BE2C (cell line): ENCODE measurements around the gene TMEM214.
A peak's percentile ranks its signal among the peaks of the same experiment; 100 is the strongest.

Experiments used
- DNase-seq: peaks from one replicate; pipeline ENCODE4 v3.0.0-alpha.2; 2020
- H3K27me3 ChIP-seq: fragments of 250-450 bp; sonication (Bioruptor Pico); 2 replicates; pipeline ENCODE4 v1.5.1; 2020; ENCODE audit warnings: mild to moderate bottlenecking
- H3K36me3 ChIP-seq: fragments of 250-450 bp; sonication (Bioruptor Pico); 2 replicates; pipeline ENCODE4 v1.5.1; 2020; ENCODE audit warnings: mild to moderate bottlenecking
- H3K4me1 ChIP-seq: fragments of 250-450 bp; sonication (Bioruptor Pico); 2 replicates; pipeline ENCODE4 v1.5.1; 2020
- H3K4me3 ChIP-seq: 2 replicates; pipeline ENCODE4 v1.5.1; 2011; ENCODE audit warnings: low read depth, low read length
- H3K9me3 ChIP-seq: fragments of 250-450 bp; sonication (Bioruptor Pico); 2 replicates; pipeline ENCODE4 v1.5.1; 2020
- TF ChIP-seq, protein P1 (sequence below): IDR thresholded peaks from 2 replicates; pipeline ENCODE4 v1.5.1; 2012; ENCODE audit warnings: mild to moderate bottlenecking, low read depth, low read length

Gene TMEM214

DNA sequence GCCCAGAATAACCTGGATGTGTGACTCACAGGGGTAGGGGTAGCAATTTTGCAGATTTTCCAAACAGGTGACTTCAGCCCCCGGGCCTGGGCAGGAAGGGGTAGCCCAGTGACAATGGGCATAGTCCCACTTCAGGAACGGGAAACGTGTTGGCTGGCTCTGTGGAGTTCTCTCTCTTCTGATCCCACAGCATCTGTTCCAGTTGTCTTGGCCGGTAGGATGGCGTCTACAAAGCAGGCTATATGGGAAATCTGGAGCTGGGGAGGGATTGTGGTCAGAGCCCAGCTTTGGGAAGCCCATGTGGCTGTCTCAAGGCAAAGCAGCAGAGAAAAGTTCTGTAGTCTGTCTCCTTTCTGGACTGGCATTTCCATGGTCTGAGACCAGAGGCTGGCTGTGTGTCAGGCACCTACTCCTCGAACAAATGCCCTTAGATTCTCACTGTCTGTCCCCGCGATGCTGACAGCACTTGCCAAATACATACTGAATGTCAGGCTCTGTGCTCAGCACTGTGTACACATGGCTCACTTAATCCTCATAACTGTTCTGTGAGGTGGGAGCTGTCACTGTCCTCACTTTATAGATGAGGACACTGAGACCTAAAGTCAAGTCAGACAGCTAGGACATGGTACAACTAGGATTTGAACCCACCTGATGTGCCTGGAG, 17.9 kb upstream of the TMEM214 start:
- no peak for DNase-seq
- Histone ChIP-seq H3K9me3 (no peaks in the 10 kb centered on the region; the same call in none of the 2 replicates), H3K4me3 (no peak overlapping the region), H3K4me1 (peaks cover 16% of the 10 kb centered on the region), H3K36me3 (no peaks in the 10 kb centered on the region), H3K27me3 (no peaks in the 10 kb centered on the region)
- TF ChIP-seq, protein P1, sequence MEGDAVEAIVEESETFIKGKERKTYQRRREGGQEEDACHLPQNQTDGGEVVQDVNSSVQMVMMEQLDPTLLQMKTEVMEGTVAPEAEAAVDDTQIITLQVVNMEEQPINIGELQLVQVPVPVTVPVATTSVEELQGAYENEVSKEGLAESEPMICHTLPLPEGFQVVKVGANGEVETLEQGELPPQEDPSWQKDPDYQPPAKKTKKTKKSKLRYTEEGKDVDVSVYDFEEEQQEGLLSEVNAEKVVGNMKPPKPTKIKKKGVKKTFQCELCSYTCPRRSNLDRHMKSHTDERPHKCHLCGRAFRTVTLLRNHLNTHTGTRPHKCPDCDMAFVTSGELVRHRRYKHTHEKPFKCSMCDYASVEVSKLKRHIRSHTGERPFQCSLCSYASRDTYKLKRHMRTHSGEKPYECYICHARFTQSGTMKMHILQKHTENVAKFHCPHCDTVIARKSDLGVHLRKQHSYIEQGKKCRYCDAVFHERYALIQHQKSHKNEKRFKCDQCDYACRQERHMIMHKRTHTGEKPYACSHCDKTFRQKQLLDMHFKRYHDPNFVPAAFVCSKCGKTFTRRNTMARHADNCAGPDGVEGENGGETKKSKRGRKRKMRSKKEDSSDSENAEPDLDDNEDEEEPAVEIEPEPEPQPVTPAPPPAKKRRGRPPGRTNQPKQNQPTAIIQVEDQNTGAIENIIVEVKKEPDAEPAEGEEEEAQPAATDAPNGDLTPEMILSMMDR = no peak

DNA sequence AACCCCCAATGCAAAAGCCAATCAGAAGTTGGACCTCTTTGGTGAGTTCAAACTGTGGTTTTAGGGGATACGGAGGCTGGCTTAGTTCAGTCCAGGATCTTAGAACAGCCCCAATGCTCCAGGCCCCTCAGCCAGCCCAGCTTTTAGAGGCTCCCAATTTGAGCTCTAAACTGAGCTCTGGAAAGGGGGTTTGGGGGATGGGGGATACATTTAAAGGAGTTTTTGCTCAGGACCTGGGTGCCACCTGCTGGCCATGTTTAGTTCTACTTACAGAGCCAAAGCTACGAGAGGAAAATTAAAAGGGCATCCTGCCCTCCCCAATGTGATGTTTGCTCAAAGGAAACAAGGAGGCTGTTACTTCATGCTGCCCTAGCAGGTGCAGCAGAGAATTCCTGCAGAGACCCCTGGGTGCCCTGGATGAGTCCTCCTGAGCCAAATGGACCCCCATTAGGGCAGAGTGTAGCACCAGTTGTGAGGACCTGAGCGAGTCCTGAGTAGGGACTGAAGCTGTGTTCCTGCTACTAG, 15.9 kb upstream of the TMEM214 start:
- Histone ChIP-seq H3K27me3 (no peaks in the 10 kb centered on the region), H3K4me3 (no peak overlapping the region), H3K4me1 (peaks cover 21% of the 10 kb centered on the region), H3K36me3 (no peaks in the 10 kb centered on the region), H3K9me3 (no peaks in the 10 kb centered on the region; the same call in none of the 2 replicates)
- TF ChIP-seq, protein P1 = peak; percentile 83
- peak; percentile 81 for DNase-seq

DNA sequence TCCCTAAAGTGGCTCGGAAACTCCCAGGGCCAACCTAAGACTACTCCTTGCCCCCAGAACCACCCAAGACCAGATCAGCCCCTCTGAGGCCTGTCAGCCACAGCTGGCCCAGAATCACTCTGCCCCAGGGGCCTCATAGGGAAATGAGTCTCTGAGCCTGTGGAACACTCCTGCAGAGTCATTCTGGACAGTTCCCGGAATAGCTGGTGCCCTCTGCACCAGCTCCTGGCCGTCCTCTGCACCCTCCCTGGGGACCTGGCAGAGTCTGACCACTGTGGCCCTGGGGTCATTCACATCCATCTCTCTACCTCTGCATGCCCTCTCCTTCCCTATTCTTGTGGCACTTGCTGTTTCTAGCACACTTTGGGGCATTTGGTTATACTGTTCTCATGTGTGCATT, 14.6 kb upstream of the TMEM214 start:
- Histone ChIP-seq H3K4me1 (peaks cover 21% of the 10 kb centered on the region), H3K36me3 (peaks cover 5% of the 10 kb centered on the region), H3K9me3 (no peaks in the 10 kb centered on the region; the same call in none of the 2 replicates), H3K27me3 (no peaks in the 10 kb centered on the region), H3K4me3 (no peak overlapping the region)
- no peak for DNase-seq
- TF ChIP-seq, protein P1 = no peak

DNA sequence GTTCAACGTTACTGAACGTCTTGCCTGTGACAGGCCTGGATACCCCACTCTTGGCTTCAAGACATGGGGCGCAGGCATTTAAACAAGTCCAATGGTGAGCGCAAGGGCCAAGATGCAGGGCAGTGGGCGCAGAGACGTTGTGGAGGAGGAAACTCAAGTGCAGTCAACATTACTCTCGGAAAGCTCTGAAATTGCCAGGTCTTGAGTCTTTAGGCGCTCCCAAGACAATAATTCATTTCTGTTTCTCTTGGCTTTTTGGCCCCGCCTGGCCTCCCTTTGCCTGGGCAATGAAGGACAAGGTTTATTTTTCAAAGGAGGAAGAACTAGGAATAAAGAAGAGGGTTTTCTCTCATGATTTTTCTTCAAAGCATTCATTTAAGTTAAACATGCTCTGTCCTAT, 13.3 kb upstream of the TMEM214 start:
- H3K4me3 ChIP-seq = no peak overlapping the region
- H3K36me3 ChIP-seq = peaks cover 11% of the 10 kb centered on the region
- no peak for DNase-seq
- H3K9me3 ChIP-seq = no peaks in the 10 kb centered on the region
- H3K27me3 ChIP-seq = no peaks in the 10 kb centered on the region
- TF ChIP-seq, protein P1 = no peak
- H3K4me1 ChIP-seq = peaks cover 21% of the 10 kb centered on the region

DNA sequence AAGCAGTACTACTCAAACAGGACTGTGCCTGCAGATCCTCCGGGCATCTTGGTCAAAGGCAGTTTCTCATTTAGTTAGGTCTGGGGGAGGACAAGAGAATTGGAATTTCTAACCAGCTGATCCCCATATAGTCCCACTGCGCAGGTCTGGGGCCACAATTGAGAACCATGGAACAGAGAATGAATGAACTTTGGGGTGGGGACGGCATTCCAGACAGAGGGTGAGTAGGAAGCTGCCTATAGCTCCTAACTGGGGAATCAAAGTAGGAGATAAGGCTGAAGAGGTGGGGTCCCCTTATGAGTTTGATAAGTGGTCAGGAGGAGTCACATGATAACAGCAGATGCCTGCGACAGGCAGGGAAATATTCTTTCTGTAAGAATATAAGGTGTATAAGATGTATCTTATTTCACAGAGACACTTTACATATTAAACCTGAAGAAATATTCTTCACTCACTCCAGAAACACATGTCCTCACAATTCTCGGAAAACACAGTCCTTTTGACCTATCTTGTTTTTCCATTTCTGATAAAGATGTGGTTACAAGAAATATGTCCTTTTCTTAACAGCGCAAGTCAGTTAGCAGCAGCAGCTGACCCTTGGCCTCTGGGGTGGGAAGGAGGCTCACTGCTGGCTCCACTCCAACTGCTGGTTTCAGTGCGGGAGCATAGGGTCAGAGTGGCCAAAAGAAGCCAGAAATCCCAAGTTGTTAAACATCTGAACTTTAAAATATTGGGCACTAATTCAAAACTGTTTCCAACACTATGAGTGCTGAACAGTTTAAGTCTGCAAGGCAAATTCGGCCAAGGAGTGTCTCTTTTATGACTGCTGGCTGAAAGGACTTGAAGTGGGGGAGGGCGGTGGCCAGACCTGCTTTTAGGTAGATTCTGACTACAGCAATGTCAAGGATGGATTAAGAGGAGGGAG, 12.6 kb upstream of the TMEM214 start:
- Histone ChIP-seq H3K36me3 (peaks cover 11% of the 10 kb centered on the region), H3K9me3 (no peaks in the 10 kb centered on the region), H3K4me3 (no peak overlapping the region), H3K27me3 (no peaks in the 10 kb centered on the region), H3K4me1 (peaks cover 20% of the 10 kb centered on the region)
- TF ChIP-seq, protein P1 = no peak
- no peak for DNase-seq
